ENCODE results near the gene OCEL1. TPM values are rescaled to one million over a fixed set of nuclear protein-coding genes. Genes with fewer than 3 reads are reported as not detected.

Gene OCEL1
- total and polyA plus RNA-seq, 2 of the 13 experiments (the other 11 are each of a cell fraction or from before 2014, with no cell fraction given): 10.6 to 17.2 TPM

DNA sequence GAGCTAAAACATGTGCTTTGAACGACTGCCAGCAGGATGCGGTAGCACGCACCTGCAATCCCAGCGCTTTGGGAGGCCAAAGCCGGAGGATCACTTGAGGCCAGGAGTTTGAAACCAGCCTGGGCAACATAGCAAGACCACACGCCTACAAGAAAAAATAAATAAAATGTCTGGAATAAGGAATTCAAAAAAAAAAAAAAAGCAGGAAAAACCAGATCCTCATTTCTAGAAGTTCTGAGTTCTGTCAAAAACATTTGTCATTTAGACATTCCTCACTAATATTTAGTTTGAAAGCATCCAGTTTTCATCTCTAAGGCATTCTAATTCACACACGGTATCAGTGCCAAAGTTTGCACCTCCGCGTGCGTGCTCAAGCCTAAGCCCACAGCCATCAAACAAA lies 47.7 kb upstream of the OCEL1 start:
- Histone ChIP-seq H3K9ac (ENCODE audit: insufficient read depth, low read depth, low read length) (no peak overlapping the region), H3K36me3 (replicated peaks in 1 of 2; ENCODE audit: control insufficient read depth in 1 of 2, insufficient read depth in 2 of 2, low read length in 2 of 2) (peaks cover 3 to 16% of the 10 kb centered on the region in 2 experiments; a peak in 1 of 5 replicates), H3K4me1 (ENCODE audit: insufficient read depth, low read length) (no peaks in the 10 kb centered on the region), H3K27ac (ENCODE audit: extremely low read length, insufficient read depth, low read length) (no peak overlapping the region), H3K9me3 (ENCODE audit: low read length) (no peaks in the 10 kb centered on the region), H3K4me2 (ENCODE audit: low read depth, low read length) (no peak overlapping the region), H3K27me3 (ENCODE audit: control insufficient read depth in 1 of 2, insufficient read depth in 2 of 2, low read length in 2 of 2) (no peaks in the 10 kb centered on the region), H3K4me3 (replicated peaks in 1 of 3; ENCODE audit: insufficient read depth in 1 of 3, low read depth in 2 of 3, low read length in 3 of 3) (no peak overlapping the region), H3K79me2 (ENCODE audit: insufficient read depth, low read length) (no peaks in the 10 kb centered on the region), H2AFZ (ENCODE audit: low read length) (no peak overlapping the region), H4K20me1 (ENCODE audit: insufficient read depth, low read length) (no peaks in the 10 kb centered on the region)
- intact Hi-C loops (cut with micrococcal nuclease; ENCODE audit: unreplicated experiment): no loop called here
- no peak for FAIRE-seq
- WGBS (ENCODE audit: low lambda C conversion rate): 97% methylated on average over 10 of the region's 10 CpGs
- TF ChIP-seq MEF2D (CRISPR knock-in tag; IDR thresholded peaks at IDR 0.05) (no peak), ETV5 (CRISPR knock-in tag; IDR thresholded peaks at IDR 0.05; ENCODE audit: borderline replicate concordance) (no peak), TAF15 (IDR thresholded peaks at IDR 0.05; ENCODE audit: low read depth, low read length, poor library complexity, severe bottlenecking) (no peak), ZSCAN25 (CRISPR knock-in tag; IDR thresholded peaks at IDR 0.05) (no peak), FOXK1 (CRISPR knock-in tag; IDR thresholded peaks at IDR 0.05; ENCODE audit: borderline replicate concordance, low read depth) (no peak), DR1 (CRISPR knock-in tag; IDR thresholded peaks at IDR 0.05) (no peak), ZNF598 (CRISPR knock-in tag; IDR thresholded peaks at IDR 0.05; ENCODE audit: borderline replicate concordance) (no peak), MED1 (CRISPR knock-in tag; IDR thresholded peaks at IDR 0.05) (no peak), ZNF383 (CRISPR knock-in tag; IDR thresholded peaks at IDR 0.05; ENCODE audit: borderline replicate concordance) (no peak), MAF1 (CRISPR knock-in tag; IDR thresholded peaks at IDR 0.05; ENCODE audit: borderline replicate concordance) (no peak), PTBP1 (IDR thresholded peaks at IDR 0.05; ENCODE audit: low read depth, low read length, poor library complexity, severe bottlenecking) (no peak), CCAR2 (optimal IDR thresholded peaks at IDR 0.05; ENCODE audit: low read depth, low read length) (no peak)
- TF ChIP-seq, protein P1, sequence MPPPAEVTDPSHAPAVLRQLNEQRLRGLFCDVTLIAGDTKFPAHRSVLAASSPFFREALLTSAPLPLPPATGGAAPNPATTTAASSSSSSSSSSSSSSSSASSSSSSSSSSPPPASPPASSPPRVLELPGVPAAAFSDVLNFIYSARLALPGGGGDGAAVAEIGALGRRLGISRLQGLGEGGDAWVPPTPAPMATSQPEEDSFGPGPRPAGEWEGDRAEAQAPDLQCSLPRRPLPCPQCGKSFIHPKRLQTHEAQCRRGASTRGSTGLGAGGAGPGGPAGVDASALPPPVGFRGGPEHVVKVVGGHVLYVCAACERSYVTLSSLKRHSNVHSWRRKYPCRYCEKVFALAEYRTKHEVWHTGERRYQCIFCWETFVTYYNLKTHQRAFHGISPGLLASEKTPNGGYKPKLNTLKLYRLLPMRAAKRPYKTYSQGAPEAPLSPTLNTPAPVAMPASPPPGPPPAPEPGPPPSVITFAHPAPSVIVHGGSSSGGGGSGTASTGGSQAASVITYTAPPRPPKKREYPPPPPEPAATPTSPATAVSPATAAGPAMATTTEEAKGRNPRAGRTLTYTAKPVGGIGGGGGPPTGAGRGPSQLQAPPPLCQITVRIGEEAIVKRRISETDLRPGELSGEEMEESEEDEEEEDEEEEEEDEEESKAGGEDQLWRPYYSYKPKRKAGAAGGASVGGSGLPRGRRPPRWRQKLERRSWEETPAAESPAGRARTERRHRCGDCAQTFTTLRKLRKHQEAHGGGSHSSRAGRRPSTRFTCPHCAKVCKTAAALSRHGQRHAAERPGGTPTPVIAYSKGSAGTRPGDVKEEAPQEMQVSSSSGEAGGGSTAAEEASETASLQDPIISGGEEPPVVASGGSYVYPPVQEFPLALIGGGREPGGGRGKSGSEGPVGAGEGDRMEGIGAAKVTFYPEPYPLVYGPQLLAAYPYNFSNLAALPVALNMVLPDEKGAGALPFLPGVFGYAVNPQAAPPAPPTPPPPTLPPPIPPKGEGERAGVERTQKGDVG (CRISPR knock-in tag; IDR thresholded peaks at IDR 0.05; ENCODE audit: borderline replicate concordance): no peak
- TF ChIP-seq, protein P2, sequence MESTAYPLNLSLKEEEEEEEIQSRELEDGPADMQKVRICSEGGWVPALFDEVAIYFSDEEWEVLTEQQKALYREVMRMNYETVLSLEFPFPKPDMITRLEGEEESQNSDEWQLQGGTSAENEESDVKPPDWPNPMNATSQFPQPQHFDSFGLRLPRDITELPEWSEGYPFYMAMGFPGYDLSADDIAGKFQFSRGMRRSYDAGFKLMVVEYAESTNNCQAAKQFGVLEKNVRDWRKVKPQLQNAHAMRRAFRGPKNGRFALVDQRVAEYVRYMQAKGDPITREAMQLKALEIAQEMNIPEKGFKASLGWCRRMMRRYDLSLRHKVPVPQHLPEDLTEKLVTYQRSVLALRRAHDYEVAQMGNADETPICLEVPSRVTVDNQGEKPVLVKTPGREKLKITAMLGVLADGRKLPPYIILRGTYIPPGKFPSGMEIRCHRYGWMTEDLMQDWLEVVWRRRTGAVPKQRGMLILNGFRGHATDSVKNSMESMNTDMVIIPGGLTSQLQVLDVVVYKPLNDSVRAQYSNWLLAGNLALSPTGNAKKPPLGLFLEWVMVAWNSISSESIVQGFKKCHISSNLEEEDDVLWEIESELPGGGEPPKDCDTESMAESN (CRISPR knock-in tag; conservative IDR thresholded peaks at IDR 0.05): no peak
- ChIA-PET POLR2A (no interaction called here), CTCF (ENCODE audit: low intra/inter-chr PET ratio, low total read pairs) (no interaction called here)
- in situ Hi-C loops (cut with HindIII; ENCODE audit: extremely low pct_ligation_motif_present, low pct_unique_long_range_greater_than_20kb): no loop called here
- BruUV-seq (replicated peaks): no TSS peak
- no peak for DNase-seq (ENCODE audit: low spot score)
- ATAC-seq: no peak

Measured in HepG2 (cell line).